ENCODE measurements around the gene DOK7. TPM values are rescaled to one million over a fixed set of nuclear protein-coding genes. Genes with fewer than 3 reads are reported as not detected.

Gene DOK7
- total RNA-seq, 1 experiment from 2014 or later = 0.26 TPM

GRCh38 chr4:3430524-3430923 is 32.6 kb upstream of the DOK7 start:
- Histone ChIP-seq H4K20me1 (ENCODE audit: control insufficient read depth, insufficient read depth, insufficient read length) (no peaks in the 10 kb centered on the region), H3K9me3 (ENCODE audit: control insufficient read depth, low read depth, low read length) (no peaks in the 10 kb centered on the region), H3K14ac (ENCODE audit: insufficient read depth, low read length) (no peak overlapping the region), H2BK5ac (ENCODE audit: insufficient read length, low read length) (no peak overlapping the region), H3K9ac (ENCODE audit: extremely low read depth, insufficient read length, low read length) (no peak overlapping the region), H4K91ac (ENCODE audit: insufficient read length, low read depth, low read length) (no peak overlapping the region), H3K56ac (ENCODE audit: insufficient read length, low read depth, low read length) (no peak overlapping the region), H2BK120ac (ENCODE audit: low read depth, low read length, poor library complexity, severe bottlenecking) (no peak overlapping the region), H4K5ac (ENCODE audit: insufficient read length, low read depth, low read length) (no peak overlapping the region), H3K79me1 (ENCODE audit: insufficient read depth, low read depth, low read length, poor library complexity, severe bottlenecking) (no peaks in the 10 kb centered on the region), H2AK5ac (ENCODE audit: insufficient read length, low read length) (no peak overlapping the region), H3K18ac (ENCODE audit: insufficient read length, low read depth, low read length) (no peak overlapping the region), H2BK15ac (ENCODE audit: low read depth, low read length) (no peak overlapping the region), H3K23me2 (ENCODE audit: insufficient read length, low read depth, low read length, poor library complexity, severe bottlenecking) (no peaks in the 10 kb centered on the region), H3K4ac (ENCODE audit: low read depth, low read length) (no peak overlapping the region), H3K27me3 (ENCODE audit: insufficient read depth, low read length) (no peaks in the 10 kb centered on the region), H2BK20ac (ENCODE audit: low read depth, low read length, poor library complexity, severe bottlenecking) (no peak overlapping the region), H3K4me1 (ENCODE audit: insufficient read depth, low read length) (no peaks in the 10 kb centered on the region), H3K4me2 (ENCODE audit: insufficient read depth, insufficient read length, low read length) (no peak overlapping the region), H2AFZ (ENCODE audit: low read length) (no peak overlapping the region), H3K27ac (ENCODE audit: insufficient read length, low read depth, low read length) (no peak overlapping the region), H3T11ph (ENCODE audit: low read length) (no peak overlapping the region), H3K79me2 (ENCODE audit: insufficient read depth, low read length) (no peaks in the 10 kb centered on the region), H3K23ac (ENCODE audit: insufficient read length, low read depth, low read length) (no peak overlapping the region), H2BK12ac (ENCODE audit: insufficient read length, low read depth, low read length) (no peak overlapping the region), H4K8ac (replicated peaks; ENCODE audit: insufficient read length, low read depth, low read length) (no peak overlapping the region)
- H3K9me3 Mint-ChIP-seq = no peaks in the 10 kb centered on the region
- WGBS (ENCODE audit: extremely low coverage, insufficient read length, low lambda C conversion rate) = no CpG with 5 or more reads among the region's 21 CpGs
- no peak overlapping the region for H3K4me3 Mint-ChIP-seq
- H3K36me3 Mint-ChIP-seq (ENCODE audit: insufficient read depth in 1 of 3, low read depth in 3 of 3) = peaks cover 3 to 8% (median 6%) of the 10 kb centered on the region in 3 experiments; a peak in 4 of 7 replicates
- H3K27ac Mint-ChIP-seq = no peak overlapping the region; a peak in 1 of 7 replicates
- no peaks in the 10 kb centered on the region for H3K27me3 Mint-ChIP-seq (ENCODE audit: low read depth)
- H3K4me1 Mint-ChIP-seq = peaks cover 2 to 10% of the 10 kb centered on the region in 2 experiments; a peak in 3 of 4 replicates
- TF ChIP-seq CTCF (conservative IDR thresholded peaks at IDR 0.05) = no peak
- no peak for DNase-seq

Data from H9 (cell line).